Measurements from ENCODE around the gene APOD. TPM values are rescaled to one million over a fixed set of nuclear protein-coding genes. Genes with fewer than 3 reads are reported as not detected.
"Not testable (repeated sequence)": the region's sequence is repeated elsewhere in the genome, so short reads cannot be mapped to it uniquely, and the experiment has no call there.

Gene APOD
- total RNA-seq, 2 donors from 2014 or later, result not detected

- H3K36me3 Mint-ChIP-seq (ENCODE audit: low read depth); H3K9me3 Mint-ChIP-seq; H3K27me3 Mint-ChIP-seq (ENCODE audit: insufficient read depth); H3K4me3 Mint-ChIP-seq; H3K36me3 ChIP-seq (ENCODE audit: control insufficient read depth, insufficient read depth, low read length); H3K4me1 ChIP-seq (ENCODE audit: control insufficient read depth, insufficient read depth, low read length); H3K27ac ChIP-seq (ENCODE audit: low read depth, low read length); H3K9me3 ChIP-seq (ENCODE audit: control insufficient read depth, low read length); H3K27me3 ChIP-seq (ENCODE audit: control insufficient read depth, insufficient read depth, low read length, poor library complexity, severe bottlenecking); H3K27ac Mint-ChIP-seq; H3K4me3 ChIP-seq (ENCODE audit: low read length); H3K4me1 Mint-ChIP-seq; H3K9ac ChIP-seq (ENCODE audit: extremely low read depth, low read length, poor library complexity, severe bottlenecking): not testable (repeated sequence)
- 79 to 89% methylated on average over 12 to 20 of the region's 28 CpGs for WGBS, 2 experiments (ENCODE audit: insufficient coverage in 1 of 2, insufficient read length in 1 of 2)
- DNase-seq, result peak; percentile 61
Observed at GRCh38 chr3:195617784-195618659, 34.3 kb upstream of the APOD start.

- peaks cover 13% of the 10 kb centered on the region for H3K9me3 Mint-ChIP-seq
- not testable (repeated sequence) for H3K36me3 ChIP-seq (ENCODE audit: control insufficient read depth, insufficient read depth, low read length); H3K27ac ChIP-seq (ENCODE audit: low read depth, low read length); H3K27me3 ChIP-seq (ENCODE audit: control insufficient read depth, insufficient read depth, low read length, poor library complexity, severe bottlenecking); H3K4me3 Mint-ChIP-seq; H3K4me1 Mint-ChIP-seq; H3K27me3 Mint-ChIP-seq (ENCODE audit: insufficient read depth); DNase-seq; H3K9ac ChIP-seq (ENCODE audit: extremely low read depth, low read length, poor library complexity, severe bottlenecking); H3K27ac Mint-ChIP-seq; H3K36me3 Mint-ChIP-seq (ENCODE audit: low read depth); H3K4me1 ChIP-seq (ENCODE audit: control insufficient read depth, insufficient read depth, low read length); H3K4me3 ChIP-seq (ENCODE audit: low read length)
- 84% methylated on average over 5 of the region's 5 CpGs; no CpG with 5 or more reads in 1 of the 2 experiments for WGBS, 2 experiments (ENCODE audit: insufficient coverage in 1 of 2, insufficient read length in 1 of 2)
- peaks cover 12% of the 10 kb centered on the region for H3K9me3 ChIP-seq (ENCODE audit: control insufficient read depth, low read length)
Observed at GRCh38 chr3:195617134-195617533, 33.4 kb upstream of the APOD start.

GRCh38 chr3:195616681-195617080, 32.9 kb upstream of the APOD start:
- Mint-ChIP-seq H3K4me3 (no peak overlapping the region), H3K27me3 (ENCODE audit: insufficient read depth) (no peaks in the 10 kb centered on the region), H3K9me3 (peaks cover 17% of the 10 kb centered on the region), H3K4me1 (peaks cover 5% of the 10 kb centered on the region), H3K27ac (no peak overlapping the region), H3K36me3 (ENCODE audit: low read depth) (peaks cover 1% of the 10 kb centered on the region)
- no peaks in the 10 kb centered on the region for H3K27me3 ChIP-seq (ENCODE audit: control insufficient read depth, insufficient read depth, low read length, poor library complexity, severe bottlenecking)
- no peaks in the 10 kb centered on the region for H3K4me1 ChIP-seq (ENCODE audit: control insufficient read depth, insufficient read depth, low read length)
- H3K4me3 ChIP-seq (ENCODE audit: low read length), result no peak overlapping the region
- peak; percentile 53 for DNase-seq
- no peaks in the 10 kb centered on the region for H3K36me3 ChIP-seq (ENCODE audit: control insufficient read depth, insufficient read depth, low read length)
- no peak for TF ChIP-seq CTCF (conservative IDR thresholded peaks at IDR 0.05)
- no peak overlapping the region for H3K27ac ChIP-seq (ENCODE audit: low read depth, low read length)
- 90 to 99% methylated on average over 6 to 9 of the region's 9 CpGs for WGBS, 2 experiments (ENCODE audit: insufficient coverage in 1 of 2, insufficient read length in 1 of 2)
- peaks cover 17% of the 10 kb centered on the region for H3K9me3 ChIP-seq (ENCODE audit: control insufficient read depth, low read length)
- no peak overlapping the region for H3K9ac ChIP-seq (ENCODE audit: extremely low read depth, low read length, poor library complexity, severe bottlenecking)

- peaks cover 23% of the 10 kb centered on the region for H3K9me3 ChIP-seq (ENCODE audit: control insufficient read depth, low read length)
- not testable (repeated sequence) for H3K27ac ChIP-seq (ENCODE audit: low read depth, low read length); H3K4me1 ChIP-seq (ENCODE audit: control insufficient read depth, insufficient read depth, low read length); H3K9ac ChIP-seq (ENCODE audit: extremely low read depth, low read length, poor library complexity, severe bottlenecking); H3K27me3 Mint-ChIP-seq (ENCODE audit: insufficient read depth); H3K36me3 Mint-ChIP-seq (ENCODE audit: low read depth); H3K4me3 ChIP-seq (ENCODE audit: low read length); H3K4me1 Mint-ChIP-seq; H3K36me3 ChIP-seq (ENCODE audit: control insufficient read depth, insufficient read depth, low read length); H3K27me3 ChIP-seq (ENCODE audit: control insufficient read depth, insufficient read depth, low read length, poor library complexity, severe bottlenecking); H3K4me3 Mint-ChIP-seq; H3K27ac Mint-ChIP-seq
- DNase-seq, result peak; percentile 58
- peaks cover 23% of the 10 kb centered on the region for H3K9me3 Mint-ChIP-seq
- 86% methylated on average over 7 of the region's 15 CpGs; no CpG with 5 or more reads in 1 of the 2 experiments for WGBS, 2 experiments (ENCODE audit: insufficient coverage in 1 of 2, insufficient read length in 1 of 2)
Observed at GRCh38 chr3:195615952-195616537, 32.3 kb upstream of the APOD start.

GRCh38 chr3:195614672-195615504, 31.1 kb upstream of the APOD start:
- H3K4me1 Mint-ChIP-seq; DNase-seq; H3K27me3 ChIP-seq (ENCODE audit: control insufficient read depth, insufficient read depth, low read length, poor library complexity, severe bottlenecking); H3K36me3 Mint-ChIP-seq (ENCODE audit: low read depth); H3K9ac ChIP-seq (ENCODE audit: extremely low read depth, low read length, poor library complexity, severe bottlenecking); H3K27ac ChIP-seq (ENCODE audit: low read depth, low read length); H3K36me3 ChIP-seq (ENCODE audit: control insufficient read depth, insufficient read depth, low read length); H3K4me1 ChIP-seq (ENCODE audit: control insufficient read depth, insufficient read depth, low read length); H3K4me3 ChIP-seq (ENCODE audit: low read length); H3K27ac Mint-ChIP-seq; H3K27me3 Mint-ChIP-seq (ENCODE audit: insufficient read depth); H3K4me3 Mint-ChIP-seq: not testable (repeated sequence)
- H3K9me3 Mint-ChIP-seq, result peaks cover 34% of the 10 kb centered on the region
- peaks cover 35% of the 10 kb centered on the region for H3K9me3 ChIP-seq (ENCODE audit: control insufficient read depth, low read length)
- 93 to 97% methylated on average over 4 to 12 of the region's 16 CpGs for whole genome bisulfite sequencing, 2 experiments (ENCODE audit: insufficient coverage in 1 of 2, insufficient read length in 1 of 2)
